NCI-H2107 (cell line): Measurements from ENCODE around the gene CCT3.
"Not testable (repeated sequence)": the region's sequence is repeated elsewhere in the genome, so short reads cannot be mapped to it uniquely, and the experiment has no call there.

Experiments used
- DNase-seq: peaks from one replicate; lab custom pipeline; 2025; lab: John Stamatoyannopoulos, UW

CCT3 gene

DNA sequence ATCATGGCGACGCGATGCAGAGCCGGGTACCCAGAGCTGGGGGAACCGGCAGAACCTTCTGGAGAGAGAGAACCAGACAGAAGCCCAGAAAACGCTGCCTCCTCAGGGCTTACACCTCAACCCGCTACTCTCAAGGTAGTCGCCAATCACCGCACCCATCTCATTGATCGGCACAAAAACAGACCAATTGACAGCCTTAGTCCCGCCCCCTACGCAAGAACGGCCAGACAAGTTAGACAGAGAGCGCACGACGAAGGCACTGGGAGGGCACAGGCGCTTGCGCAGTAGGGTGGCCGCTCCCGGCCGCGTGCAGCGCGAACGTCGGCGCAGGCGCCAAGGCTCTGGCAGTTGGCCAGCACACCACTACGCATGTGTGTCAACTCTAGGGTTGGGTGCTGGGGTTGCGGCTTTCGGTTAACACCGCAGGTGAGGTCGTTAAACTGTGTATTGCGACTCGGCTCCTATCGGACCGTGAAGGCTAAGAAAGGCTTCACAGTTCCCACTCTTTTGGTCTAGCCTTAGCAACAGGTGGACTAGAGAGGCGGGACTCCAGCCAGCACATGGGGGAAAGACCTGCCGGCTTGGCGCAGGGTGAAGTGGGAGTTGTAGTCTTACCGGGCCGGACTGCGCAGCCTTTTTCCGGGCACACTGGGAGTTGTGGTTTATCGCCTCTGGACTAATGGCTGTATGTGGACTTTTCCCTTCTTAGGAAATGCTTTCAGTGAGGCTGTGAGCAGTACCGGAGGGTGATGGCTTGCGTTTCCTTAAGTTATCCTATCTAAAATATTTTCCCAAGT is at the start of gene CCT3, which contains the start of gene TSACC:
Gene CCT3 (minus strand): TSS at position 113 of the 797 bp plus-strand sequence. CDS start 108 bp downstream, at position 5.
Gene TSACC (plus strand): TSS at position 347 of the 797 bp plus-strand sequence. CDS start 1,232 bp downstream, outside the sequence.
- peak; percentile 100 for DNase-seq

DNA sequence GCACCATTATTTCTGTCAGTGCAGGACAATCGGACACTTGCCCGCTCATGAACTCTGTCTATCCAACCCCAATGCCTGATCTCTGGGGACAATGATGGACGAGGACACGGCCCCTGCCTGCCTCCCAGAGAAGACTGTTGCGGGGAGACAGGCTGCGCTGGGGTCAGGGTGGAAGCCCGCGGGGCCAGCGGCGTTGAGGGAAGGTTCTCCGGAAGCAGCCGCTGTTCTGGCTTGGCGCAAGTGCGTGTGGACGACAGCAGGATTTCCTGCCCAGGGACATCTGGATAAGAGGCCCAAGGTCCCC is 49.7 kb upstream of the CCT3 start:
- no peak for DNase-seq

DNA sequence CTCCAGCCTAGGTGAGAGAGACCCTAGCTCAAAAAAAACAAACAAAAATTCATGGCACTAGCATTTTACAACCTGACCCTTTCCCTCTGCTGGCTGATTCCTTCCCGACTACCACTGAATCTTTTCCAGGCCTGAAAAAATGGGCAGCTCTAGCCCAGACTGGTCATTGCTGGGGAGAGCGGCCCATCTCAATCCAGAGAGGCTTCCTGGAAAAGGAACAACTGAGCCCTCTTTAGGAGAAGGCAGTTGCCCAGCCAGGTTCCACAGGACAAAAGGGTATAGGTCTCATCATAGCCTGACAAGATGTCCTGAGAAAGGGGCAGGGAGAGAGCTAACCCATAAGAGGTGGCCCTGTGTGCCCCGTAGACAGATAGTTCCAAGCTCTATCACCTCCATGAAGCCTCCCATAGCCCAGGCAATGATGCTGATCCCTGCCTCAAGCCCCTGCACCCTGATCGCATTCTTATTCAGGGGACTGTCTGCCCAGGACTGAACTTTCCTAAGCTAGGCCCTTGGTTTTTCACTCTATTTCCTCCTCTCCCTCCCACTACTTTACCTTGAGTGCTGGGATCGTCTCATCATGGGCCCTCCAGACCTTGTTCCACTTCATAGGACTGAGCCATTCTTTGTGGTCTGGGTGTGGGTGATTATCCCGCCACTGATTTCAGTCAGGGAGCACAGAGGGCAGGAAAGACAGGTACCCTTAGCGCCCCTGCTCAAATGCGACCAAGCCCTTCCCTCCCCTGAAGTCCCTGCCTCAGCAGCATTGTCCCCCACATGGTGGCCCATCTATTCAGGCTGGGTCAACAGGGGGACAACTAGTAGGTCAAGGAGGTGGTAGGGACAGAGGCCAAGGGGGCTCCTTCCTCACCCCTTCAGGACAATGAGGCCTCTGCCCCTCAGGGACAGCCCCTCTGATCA is 49.1 kb upstream of the CCT3 start:
- DNase-seq: no peak

DNA sequence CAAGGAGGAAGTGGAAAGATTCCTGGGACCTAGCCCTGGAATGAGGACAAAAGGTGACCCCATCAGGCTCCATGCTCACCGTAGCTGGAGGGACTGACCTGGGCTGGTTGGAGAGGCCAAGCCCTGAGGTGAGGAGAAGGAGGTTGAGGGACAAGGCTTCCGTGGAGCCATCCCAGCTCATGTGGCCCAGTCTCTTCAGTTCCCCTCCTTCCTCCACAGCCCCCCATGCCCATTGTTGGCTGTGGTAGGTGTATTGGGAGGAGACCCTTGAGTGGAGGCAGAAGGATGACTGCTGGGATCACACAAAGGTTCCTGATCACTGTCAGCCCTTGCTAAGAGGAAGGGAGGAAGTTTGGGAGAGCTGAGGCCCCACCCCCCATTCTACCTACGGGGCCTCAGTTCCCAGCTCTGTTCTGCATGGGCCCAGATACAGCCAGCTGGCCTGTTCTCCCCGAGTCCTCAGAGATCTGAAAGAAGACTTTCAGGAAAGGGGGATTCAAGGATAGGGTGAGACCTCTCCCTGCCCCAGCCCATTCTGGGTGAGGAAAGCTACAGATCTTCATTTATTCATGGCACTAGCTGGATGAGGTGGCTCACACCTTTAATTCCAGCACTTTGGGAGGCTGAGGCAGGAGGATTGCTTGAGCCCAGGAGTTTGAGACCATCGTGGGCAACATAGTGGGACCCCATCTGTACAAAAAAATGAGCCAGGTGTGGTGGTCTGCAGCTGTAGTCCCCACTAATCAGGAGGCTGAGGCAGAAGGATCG is 48.2 kb upstream of the CCT3 start:
- no peak for DNase-seq

GRCh38 chr1:156385534-156386031 is 47.5 kb upstream of the CCT3 start:
- DNase-seq: peak; percentile 57

- DNase-seq: no peak
These were observed 46.6 kb upstream of the CCT3 start for GRCh38 chr1:156384658-156385057.

- DNase-seq: no peak
These were observed 45.9 kb upstream of the CCT3 start for GRCh38 chr1:156384007-156384406.

DNA sequence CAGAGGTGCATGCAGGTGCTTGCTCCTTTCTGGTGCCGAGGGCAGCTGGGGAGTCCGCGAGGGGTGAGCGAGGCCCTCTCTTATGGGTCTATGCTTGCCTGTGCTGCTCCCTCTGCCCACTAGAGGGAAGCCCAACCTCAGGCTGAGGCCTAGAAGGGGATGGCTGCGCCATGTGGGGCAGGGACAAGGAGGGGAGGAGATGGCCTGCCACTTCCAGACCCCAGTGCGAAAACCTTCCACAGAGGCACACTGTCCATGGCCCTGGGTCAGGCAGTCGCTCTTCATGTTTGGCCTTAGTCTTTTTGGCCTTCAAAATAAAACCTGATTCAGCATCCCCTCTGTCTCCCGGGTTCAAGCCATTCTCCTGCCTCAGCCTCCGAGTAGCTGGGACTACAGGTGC is 44.9 kb upstream of the CCT3 start:
- DNase-seq: peak; percentile 29

- DNase-seq: no peak
These were observed 44.5 kb upstream of the CCT3 start for GRCh38 chr1:156382561-156382960.

GRCh38 chr1:156379420-156380165 is 41.5 kb upstream of the CCT3 start:
- DNase-seq: no peak

DNA sequence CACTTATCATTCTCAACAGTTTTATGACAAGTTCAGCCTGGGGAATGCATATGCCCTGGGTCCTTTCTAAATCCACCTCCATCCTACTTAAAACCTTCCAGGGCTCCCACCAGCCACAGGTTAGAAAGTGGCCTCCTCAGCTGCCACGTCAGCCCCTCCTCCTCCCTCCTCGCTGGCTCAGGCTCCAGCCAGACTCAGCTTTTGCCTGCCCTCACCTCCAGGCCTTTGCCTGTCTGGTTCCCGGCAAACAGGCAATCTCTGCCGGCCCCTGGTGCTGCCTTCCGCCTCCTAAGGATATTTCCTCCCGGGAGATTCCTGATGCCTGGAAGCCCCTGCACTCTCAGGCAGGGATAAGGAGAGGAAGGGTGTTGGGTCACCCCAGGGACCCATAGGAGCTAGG is 40.5 kb upstream of the CCT3 start:
- DNase-seq: no peak

GRCh38 chr1:156376958-156377919 is 39.1 kb upstream of the CCT3 start:
- DNase-seq: no peak

DNA sequence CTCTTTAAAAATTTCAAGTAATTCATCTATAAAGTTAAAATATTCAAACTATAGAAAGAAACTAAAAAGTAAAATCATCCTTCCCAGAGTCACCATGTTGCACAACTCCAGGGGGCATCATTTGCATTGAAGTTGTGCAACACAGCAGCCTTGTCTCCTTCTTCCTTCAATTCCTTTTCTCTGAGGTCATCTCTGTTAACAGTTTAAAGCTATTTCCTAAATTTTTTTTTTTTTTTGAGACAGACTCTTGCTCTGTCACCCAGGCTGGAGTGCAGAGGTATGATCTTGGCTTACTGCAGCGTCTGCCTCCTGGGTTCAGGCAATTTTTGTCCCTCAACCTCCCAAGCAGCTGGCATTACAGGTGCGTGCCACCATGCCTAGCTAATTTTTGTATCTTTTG is 38.1 kb upstream of the CCT3 start:
- DNase-seq: no peak

GRCh38 chr1:156373546-156373945 is 35.5 kb upstream of the CCT3 start:
- DNase-seq: no peak

- no peak for DNase-seq
These were observed 34.8 kb upstream of the CCT3 start for GRCh38 chr1:156372876-156373275.

- no peak for DNase-seq
These were observed 34.1 kb upstream of the CCT3 start for GRCh38 chr1:156372265-156372586.

DNA sequence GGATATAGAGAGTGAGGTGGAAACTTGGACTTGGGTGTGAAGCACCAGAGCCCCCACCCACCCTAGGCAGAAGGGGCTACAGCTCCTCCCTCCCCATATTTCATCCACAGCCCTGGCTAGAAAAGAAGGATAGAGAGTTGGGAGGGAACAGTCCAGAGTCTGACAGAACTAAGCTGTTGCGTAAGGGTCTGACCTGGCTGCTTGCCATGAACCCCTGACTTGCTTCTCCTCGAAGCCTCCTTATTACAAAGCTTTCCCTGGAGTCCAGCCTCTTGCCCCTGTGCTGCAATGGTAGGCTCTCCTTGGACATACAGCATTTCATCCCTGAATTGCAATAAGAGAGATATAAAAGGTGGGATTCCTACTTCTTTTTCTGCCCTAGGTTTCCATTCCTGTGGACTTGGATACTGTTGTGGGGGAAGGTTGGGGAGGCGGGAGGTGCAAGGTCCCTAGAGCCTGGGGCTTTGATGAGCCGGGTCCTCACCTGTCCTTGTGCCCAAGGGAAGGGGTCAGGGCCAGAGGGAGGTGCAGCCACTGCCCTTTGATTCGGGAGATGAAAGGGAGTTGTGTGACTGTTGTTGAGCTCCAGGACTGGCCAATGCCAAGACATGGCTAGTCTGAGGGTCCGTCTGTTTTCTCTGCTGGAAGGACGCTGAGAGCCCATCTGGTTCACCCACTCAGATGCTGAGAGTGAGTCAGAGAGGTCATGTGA is 33.6 kb upstream of the CCT3 start:
- no peak for DNase-seq

GRCh38 chr1:156369685-156370286 is 31.7 kb upstream of the CCT3 start:
- DNase-seq: not testable (repeated sequence)
